ENCODE measurements around the gene C1QB.

Gene C1QB

DNA sequence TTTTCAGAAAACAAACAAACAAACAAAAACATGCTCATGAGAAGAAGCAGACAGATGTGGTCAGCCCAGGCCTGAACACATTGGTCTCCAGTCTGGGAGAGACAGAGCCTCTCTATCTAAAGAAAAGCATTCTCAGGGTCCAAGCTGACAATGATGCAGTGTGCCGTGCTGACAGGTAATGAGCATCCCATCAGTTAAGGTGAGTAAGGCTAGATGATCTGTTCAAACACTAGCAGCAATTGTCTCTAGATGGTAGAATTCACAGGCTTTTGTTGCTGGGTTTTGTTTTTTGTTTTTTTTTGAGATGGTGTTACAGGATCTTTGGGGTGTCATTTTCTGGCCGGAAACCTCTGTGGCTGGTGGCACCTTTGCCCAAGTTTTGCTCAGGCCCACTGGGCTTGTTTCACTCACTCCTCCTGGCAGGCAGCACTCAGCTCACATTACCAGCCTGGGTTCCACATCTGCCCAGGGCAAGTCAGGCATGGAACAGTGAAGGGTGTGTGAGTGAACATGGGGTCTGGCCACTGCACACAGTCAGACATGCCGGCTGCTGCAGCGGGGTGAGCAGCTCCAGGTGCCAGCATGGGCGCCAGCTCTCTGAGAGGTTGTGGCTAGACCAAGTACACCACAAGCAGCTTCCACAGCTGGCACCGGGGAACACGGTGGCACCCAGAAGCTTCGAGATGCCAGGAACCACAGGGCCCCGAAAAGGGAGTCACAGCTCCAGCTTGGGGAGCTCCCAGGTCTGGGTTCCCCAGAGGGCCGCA is 19.2 kb upstream of the C1QB start:
- in situ Hi-C loops (cut with HindIII; ENCODE audit: low sequenced_read_pairs), result no loop called here

DNA sequence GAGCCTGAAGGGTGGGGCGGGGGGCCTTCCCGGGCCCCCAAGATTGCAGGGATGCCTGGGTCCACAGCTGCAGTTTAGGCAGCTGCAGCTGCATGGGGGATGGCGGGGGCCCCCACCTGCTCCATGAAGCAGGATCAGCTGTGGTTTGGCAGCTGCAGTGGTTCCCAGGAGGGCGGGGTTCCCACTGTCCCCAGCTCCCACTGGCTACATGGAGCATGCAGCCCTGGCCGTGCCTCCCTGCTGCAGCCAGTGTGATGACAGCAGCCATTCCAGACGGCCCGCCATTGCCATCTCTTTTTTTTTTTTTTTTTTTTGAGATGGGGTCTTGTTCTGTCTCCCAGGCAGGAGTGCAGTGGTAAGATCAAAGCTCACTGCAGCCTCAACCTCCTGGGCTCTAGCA is 17.6 kb upstream of the C1QB start:
- in situ Hi-C loops (cut with HindIII; ENCODE audit: low sequenced_read_pairs), result no loop called here

DNA sequence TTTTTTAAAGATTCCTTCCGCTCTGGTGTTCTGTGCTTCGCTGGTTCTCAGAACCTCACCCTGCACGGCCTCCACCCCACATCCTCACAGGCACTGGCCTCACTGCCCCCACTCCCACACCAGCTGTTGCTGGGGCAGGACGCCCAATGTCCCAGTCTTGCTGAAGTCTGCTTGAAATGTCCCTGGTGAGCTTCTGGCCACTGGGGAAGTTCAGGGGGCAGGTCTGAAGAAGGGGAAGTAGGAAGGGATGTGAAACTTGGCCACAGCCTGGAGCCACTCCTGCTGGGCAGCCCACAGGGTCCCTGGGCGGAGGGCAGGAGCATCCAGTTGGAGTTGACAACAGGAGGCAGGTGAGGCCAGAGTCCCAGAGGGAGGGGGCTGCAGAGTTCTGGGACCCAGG is 16.7 kb upstream of the C1QB start, which contains the start of gene C1QA:
C1QA (plus strand) TSS at position 276 of the 400 bp plus-strand sequence. CDS start 989 bp downstream, outside the sequence.
- in situ Hi-C loops (cut with HindIII; ENCODE audit: low sequenced_read_pairs), result no loop called here

DNA sequence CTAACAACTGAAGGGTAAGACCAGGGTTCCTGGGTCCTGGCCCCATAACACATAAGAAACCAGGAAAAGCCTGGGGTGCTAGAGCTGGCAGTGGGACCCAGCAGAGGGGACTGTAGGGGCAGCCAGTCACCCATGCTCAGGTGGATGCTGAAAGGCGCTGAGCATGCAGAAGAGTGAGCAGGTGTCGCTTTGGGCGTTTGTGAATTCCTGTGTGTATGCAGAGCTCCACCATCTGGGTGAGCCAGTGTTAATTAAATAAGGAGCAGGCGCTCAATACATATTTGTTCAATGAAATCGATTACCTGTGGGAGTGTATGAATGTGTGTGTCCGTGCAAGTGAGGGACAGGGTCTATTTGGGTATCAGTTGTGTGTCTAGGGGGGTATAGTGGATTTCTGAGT is 16.1 kb upstream of the C1QB start:
- in situ Hi-C loops (cut with HindIII; ENCODE audit: low sequenced_read_pairs), result no loop called here

DNA sequence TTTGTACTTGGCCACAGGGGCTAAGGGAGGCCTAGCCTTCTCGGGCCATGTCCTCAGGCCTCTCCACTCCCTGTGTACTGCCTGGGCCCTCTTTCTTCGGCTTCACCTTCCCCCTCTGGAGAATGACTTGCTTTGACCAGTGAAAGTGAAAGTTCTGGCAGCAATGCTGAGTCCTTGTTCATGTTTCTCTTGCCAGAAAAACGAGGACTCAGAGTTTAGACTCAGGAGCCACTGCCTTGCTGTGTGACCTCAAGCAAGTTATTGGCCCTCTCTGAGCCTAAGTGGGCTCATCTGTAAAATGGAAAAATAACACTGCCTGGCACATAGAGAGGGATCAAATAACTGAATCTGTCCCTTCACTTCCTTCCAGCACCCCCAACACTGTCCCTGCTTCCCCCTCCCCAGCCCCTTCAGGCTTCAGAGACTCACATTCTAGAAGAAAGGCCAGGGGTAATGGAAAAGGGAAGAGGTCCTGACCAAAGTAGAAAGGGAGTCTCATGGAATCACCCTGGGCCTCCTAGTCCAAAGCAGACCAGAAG is 15.1 kb upstream of the C1QB start:
- in situ Hi-C loops (cut with HindIII; ENCODE audit: low sequenced_read_pairs), result no loop called here

DNA sequence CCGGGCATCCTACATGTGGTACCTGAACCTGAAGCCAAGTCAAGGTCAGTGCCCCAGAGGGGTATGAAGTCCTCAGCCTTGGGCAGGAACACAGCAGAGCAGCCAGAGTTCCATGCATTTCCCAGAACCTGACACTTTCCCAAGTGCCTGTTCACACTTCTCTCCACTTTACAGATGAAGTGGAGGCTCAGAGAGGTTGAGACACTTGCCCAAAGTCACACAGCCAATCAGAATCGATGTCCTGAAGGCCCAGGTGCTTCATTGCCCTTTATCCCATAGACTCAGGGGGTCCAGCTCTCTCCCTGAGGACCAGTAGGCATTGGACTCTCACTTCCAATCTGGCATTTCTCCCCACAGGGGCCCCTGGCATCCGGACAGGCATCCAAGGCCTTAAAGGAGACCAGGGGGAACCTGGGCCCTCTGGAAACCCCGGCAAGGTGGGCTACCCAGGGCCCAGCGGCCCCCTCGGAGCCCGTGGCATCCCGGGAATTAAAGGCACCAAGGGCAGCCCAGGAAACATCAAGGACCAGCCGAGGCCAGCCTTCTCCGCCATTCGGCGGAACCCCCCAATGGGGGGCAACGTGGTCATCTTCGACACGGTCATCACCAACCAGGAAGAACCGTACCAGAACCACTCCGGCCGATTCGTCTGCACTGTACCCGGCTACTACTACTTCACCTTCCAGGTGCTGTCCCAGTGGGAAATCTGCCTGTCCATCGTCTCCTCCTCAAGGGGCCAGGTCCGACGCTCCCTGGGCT is 14.4 kb upstream of the C1QB start:
- in situ Hi-C loops (cut with HindIII; ENCODE audit: low sequenced_read_pairs), result no loop called here

DNA sequence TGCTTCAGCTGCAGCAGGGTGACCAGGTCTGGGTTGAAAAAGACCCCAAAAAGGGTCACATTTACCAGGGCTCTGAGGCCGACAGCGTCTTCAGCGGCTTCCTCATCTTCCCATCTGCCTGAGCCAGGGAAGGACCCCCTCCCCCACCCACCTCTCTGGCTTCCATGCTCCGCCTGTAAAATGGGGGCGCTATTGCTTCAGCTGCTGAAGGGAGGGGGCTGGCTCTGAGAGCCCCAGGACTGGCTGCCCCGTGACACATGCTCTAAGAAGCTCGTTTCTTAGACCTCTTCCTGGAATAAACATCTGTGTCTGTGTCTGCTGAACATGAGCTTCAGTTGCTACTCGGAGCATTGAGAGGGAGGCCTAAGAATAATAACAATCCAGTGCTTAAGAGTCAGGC is 13.8 kb upstream of the C1QB start:
- in situ Hi-C loops (cut with HindIII; ENCODE audit: low sequenced_read_pairs), result no loop called here

DNA sequence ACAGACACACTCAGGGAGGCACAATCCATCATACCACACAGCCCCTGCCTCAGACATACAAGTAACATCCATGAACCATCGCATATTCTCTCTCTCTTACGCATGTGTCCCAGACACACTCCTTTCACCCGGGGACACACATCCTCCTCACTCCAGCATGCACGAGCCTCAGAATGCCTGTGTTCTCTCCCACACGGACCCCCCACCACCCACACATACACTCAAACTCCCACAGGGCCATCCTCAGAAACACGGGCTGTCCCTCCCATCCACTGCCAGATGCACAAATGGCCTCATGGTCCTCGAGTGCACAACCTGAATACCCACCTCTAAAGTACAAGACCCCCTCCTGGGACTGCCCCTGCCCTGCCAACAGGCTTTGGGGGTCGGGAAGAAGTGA is 11.8 kb upstream of the C1QB start:
- in situ Hi-C loops (cut with HindIII; ENCODE audit: low sequenced_read_pairs), result no loop called here

DNA sequence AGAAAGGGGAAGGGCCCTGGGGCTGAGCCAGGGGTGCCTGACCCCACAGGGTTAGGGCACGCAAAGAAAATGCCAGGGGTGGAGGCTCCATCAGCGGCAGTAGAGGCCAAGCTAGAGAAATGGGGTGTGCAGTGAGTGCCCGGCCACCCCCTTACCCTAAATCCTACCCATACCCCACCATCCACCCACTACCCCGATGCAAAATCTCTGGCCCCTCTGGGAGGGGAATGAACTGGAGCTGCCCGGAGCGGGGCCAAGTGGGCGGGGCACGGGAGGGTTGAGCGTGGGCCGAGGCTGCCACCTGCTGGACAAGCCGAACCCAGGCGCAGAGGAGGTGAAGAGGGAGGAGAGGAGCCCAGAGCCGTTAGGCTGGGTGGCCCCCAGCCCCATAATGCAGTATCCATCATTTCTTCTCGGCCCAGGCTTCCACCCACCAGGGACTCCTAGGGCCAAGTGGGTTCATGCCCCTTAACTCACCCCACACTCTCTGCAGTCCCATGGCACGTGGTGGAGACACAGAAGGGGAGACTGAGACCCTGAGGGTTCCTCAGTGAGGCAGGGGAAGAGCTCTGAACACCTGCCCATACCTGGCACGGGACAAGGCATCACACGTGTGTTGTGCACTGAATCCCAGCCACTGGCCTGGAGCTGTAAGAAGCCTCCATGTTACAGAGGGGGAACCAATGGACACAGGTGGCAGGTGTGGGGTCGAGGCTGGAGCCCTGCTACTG is 11.0 kb upstream of the C1QB start:
- in situ Hi-C loops (cut with HindIII; ENCODE audit: low sequenced_read_pairs), result no loop called here

DNA sequence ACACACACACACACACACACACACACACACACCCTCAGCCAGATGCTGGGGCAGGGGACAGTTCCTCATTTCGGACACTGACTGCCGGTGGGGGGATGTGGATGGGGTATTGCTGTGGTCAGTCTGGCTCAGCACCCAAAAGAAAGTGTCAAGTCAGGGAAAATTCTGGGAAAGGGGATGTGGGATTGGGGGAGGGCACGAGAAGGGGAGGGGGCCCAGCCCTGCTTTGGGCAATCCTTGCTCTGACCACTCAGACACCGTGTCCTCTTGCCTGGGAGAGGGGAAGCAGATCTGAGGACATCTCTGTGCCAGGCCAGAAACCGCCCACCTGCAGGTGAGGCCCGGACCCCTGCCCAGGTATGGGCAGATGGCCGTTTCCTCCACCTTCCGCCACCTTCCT is 9.7 kb upstream of the C1QB start, which contains the start of gene C1QC:
C1QC (plus strand) TSS at position 253 of the 400 bp plus-strand sequence. CDS start 391 bp downstream, outside the sequence.
- in situ Hi-C loops (cut with HindIII; ENCODE audit: low sequenced_read_pairs), result no loop called here

DNA sequence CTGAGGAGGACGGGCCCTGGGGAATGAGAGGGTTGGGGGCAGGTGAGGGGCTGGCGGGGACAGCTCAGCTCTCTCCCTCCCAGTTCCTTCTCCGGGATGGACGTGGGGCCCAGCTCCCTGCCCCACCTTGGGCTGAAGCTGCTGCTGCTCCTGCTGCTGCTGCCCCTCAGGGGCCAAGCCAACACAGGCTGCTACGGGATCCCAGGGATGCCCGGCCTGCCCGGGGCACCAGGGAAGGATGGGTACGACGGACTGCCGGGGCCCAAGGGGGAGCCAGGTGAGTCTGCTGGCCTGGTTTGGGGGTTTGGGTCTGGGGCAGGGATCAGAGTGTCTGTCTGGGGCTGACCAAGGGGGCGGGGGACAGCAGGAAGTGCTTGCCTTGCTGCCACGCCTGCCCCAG is 9.1 kb upstream of the C1QB start:
- in situ Hi-C loops (cut with HindIII; ENCODE audit: low sequenced_read_pairs), result no loop called here

DNA sequence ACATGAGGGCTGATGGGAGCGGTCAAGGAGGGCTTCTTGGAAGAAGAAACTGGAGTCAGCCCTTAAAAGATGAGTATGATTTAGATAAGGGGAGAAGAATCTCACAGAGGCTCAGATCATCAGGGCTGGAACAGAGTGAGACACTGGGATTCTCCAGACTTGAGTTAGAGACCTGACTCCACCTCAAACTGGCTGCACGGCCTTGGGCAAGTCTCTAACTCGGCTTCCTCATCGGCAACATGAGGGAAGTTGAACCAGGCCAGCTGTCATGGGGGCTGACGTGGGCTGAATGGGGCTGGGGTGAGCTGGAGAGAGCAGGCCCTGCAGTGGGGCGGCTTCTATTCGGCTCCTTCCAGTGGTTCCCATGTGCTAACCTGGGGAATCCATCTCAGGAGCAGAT is 7.1 kb upstream of the C1QB start:
- in situ Hi-C loops (cut with HindIII; ENCODE audit: low sequenced_read_pairs), result no loop called here

DNA sequence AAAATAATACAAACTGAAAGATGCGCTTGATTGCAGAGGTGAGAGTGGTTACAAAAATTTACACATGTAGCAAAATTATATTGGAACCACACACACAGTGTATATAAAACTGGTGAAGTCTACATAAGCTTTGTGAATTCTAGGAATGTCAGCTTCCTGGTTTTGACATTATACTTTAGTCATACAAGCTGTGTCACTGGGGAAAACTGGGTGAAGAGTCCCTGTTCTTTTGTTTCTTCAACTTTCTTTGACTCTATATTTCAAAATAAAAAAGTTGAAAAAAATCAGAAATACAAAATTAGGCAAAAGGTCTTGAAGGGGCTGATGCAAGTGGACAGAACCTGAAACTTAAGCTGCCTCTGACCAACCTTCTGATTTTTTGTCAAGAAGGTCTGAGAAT is 6.7 kb upstream of the C1QB start:
- in situ Hi-C loops (cut with HindIII; ENCODE audit: low sequenced_read_pairs), result no loop called here

DNA sequence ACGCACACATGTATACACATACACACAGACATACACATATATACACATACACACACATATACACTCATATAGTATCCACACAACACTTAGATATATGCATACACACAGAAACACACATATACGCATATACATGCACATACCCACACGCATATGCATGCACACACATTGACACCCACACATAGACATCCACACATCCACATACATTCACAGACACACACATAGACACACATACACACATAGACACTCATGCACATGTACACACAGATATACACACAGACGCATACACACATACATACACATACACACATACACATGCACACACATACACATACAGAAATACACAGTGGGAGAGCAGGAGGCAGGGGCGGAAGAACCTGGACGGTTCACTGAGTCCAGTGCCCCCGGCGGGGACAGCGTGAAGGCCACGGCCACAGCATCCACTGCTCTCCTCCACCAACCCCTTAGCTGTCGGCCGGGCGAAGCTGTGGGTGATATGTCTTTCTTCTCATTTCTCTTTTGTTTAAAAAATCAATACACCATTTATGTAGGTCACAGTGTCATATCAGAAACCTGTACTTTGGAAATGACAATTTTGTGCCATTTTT is 2.8 kb upstream of the C1QB start:
- in situ Hi-C loops (cut with HindIII; ENCODE audit: low sequenced_read_pairs), result no loop called here

DNA sequence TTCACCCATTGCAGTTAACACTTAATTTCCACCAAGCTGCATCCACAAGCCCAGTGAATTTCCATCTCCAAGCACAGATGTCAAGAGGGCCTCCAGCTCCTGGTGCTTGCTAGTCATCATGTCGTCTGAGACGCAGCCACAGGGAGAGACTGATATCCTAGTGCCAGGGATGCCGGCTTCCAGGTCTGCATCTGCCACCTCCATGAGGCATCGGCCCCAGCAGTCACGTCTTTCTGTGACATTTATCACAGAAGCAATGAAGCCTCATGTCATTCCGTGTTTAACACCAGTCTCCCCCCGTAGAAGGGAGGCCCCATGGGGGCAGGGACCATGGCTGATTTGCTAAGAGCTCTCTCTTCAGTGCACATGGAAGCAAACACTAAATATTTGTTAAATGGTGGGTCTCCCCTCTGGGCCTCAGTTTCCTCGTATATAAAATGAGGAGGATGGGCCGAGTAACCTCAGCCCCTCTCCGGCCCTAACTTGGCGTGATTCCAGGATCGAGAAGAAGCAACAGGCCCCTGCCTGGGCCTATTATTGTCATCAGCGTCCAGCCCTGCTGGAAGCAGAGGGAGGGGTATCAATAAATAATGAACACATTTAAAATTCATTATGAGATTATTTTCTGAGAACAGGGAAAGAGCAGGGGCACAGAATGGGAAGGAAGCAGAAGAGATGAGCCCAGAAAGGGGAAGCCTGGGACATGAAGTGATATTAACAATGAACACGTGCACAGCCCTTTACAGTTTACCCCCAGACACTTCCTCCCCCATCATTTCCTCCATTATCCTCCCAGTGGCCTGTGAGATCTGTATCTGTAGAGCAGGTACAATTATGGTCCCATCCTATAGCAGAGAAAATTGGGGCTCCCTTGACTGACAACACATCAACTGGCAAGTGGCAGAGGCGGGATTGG is 837 bp upstream of the C1QB start:
- in situ Hi-C loops (cut with HindIII; ENCODE audit: low sequenced_read_pairs), result no loop called here

DNA sequence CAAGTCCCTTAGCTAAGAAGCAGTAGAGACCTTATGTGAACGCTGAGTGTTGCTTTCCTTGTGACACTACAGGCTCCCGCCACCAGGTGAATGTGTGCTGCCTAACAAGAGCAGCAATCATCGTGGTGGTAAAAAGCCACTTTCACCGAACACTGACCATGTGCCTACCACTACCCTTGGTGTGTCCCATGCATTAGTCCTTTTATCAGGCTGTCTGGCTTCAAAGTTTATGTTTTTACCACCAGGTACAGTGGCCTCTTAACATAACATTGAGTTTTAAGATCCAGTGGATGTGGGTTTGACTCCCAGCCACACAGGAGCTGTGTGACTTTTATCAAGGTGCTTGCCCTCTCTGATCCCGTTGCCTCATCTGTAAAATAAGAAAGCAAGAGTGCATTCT is 1.7 kb downstream of the C1QB start:
- in situ Hi-C loops (cut with HindIII; ENCODE audit: low sequenced_read_pairs), result no loop called here

DNA sequence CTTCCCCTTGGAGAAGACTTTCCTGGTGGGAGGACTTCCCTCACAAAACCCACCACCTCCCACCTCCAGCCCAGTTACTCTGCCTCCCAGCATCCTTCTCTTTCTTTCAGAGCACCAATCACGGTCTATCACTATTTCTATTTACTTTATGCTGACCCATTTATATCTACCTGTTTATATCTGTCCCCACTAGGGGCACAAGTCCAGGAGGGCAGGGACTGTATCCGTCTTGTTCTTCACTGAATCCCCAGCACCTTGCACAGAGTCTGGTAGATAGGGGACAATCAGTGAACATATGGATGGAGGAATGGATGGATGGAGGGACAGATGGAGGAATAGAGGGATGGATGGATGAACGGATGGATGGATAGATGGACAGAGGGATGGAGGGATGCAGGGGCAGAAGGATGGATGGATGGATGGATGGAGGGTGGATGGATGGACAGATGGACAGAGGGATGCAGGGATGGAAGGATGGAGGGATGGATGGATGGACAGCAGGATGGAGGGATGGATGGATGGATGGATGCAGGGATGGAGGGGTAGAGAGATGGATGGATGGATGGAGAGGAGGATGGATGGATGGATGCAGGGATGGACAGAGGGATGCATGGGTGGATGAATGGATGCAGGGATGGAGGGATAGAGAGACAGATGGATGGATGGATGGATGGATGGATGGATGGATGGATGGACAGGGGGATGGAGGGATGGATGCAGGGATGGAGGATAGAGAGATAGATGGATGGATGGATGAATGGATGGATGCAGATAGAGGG is 5.5 kb downstream of the C1QB start:
- in situ Hi-C loops (cut with HindIII; ENCODE audit: low sequenced_read_pairs), result no loop called here

DNA sequence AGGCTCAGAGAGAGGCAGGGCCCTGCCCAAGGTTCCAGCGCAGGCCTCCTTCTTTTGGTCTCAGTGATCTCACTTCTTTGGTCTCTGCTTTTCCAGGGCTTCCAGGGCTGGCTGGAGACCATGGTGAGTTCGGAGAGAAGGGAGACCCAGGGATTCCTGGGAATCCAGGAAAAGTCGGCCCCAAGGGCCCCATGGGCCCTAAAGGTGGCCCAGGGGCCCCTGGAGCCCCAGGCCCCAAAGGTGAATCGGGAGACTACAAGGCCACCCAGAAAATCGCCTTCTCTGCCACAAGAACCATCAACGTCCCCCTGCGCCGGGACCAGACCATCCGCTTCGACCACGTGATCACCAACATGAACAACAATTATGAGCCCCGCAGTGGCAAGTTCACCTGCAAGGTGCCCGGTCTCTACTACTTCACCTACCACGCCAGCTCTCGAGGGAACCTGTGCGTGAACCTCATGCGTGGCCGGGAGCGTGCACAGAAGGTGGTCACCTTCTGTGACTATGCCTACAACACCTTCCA is 7.7 kb downstream of the C1QB start:
- in situ Hi-C loops (cut with HindIII; ENCODE audit: low sequenced_read_pairs), result no loop called here

DNA sequence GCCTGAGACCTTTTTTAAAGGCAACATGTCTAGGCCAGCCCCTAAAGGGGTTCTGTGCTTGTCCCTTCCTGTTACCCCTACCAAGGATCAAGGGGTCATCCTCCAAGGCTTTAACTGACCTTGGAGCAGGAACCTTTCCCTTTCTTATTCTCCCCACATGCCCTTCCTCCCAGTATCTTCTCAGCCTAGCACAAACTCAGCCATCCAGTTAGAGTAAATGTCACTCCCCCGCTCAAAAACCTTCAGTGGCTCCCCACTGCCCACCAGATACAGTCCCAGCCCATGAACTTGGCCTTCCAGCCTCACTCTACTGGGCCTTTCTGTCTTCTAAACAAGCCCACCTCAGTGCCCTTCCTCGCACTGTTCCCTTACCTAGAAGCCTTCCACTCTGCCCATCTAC is 8.8 kb downstream of the C1QB start:
- in situ Hi-C loops (cut with HindIII; ENCODE audit: low sequenced_read_pairs), result no loop called here

Measured in DLD1 (cell line).